Endothelial cell of umbilical vein (primary cell): ENCODE measurements around the gene EPC2.

Experiments used
- CTCF ChIP-seq, 2 donors: IDR thresholded peaks; 1 replicate in 1 of 2; 2 replicates in 1 of 2; pipeline ENCODE4 v1.5.1; 2011; ENCODE audit warnings: low read length in 2 of 2, mild to moderate bottlenecking in 2 of 2, moderate library complexity in 2 of 2, control low read depth in 1 of 2, inconsistent platforms in 1 of 2, low read depth in 1 of 2; ENCODE audit not compliant: insufficient read depth in 1 of 2; ENCODE audit errors: extremely low read depth in 1 of 2
- GATA2 ChIP-seq: IDR thresholded peaks from 2 replicates; pipeline ENCODE4 v1.7.0; 2011; ENCODE audit warnings: low read depth, mild to moderate bottlenecking, moderate library complexity, mixed read lengths, low read length; ENCODE audit not compliant: insufficient read length, insufficient read depth
- MYC ChIP-seq: IDR thresholded peaks from one replicate; pipeline ENCODE4 v1.6.1; 2011; ENCODE audit warnings: mild to moderate bottlenecking, low read depth, low read length
- POLR2A ChIP-seq: IDR thresholded peaks from 2 replicates; pipeline ENCODE4 v1.6.1; 2012; ENCODE audit warnings: low read depth, mild to moderate bottlenecking, control low read depth, low read length
- POLR2AphosphoS5 ChIP-seq: IDR thresholded peaks from 2 replicates; pipeline ENCODE4 v1.6.1; 2012; ENCODE audit warnings: low read depth, mild to moderate bottlenecking, control low read depth, low read length, moderate library complexity; ENCODE audit not compliant: insufficient read depth
- TF ChIP-seq, protein P1 (sequence below): IDR thresholded peaks from 2 replicates; pipeline ENCODE4 v1.6.1; 2011; ENCODE audit not compliant: insufficient read depth, insufficient read length

DNA sequence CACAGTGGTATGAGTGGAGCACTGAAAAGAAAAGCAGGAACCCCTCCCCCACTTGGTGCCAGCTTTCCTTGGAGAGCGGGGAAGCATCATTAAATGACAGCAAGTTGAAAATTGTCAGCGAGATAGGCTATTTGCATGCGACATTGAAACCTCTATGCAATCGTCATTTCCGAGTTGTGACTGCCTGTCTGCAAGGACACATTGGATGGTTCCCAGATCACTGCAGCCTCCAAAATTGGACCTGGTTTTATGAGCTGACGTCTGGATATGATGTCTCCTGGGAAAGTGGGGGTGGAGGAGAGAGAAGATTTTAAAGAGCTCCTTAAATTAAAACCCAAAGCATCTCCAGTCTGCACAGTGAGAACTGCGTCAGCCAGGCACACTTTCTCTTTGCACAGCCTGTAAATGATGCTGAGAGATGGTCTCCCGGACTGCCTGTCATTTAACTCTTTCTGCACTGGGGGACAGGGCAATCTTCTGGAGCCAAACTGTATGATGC is 172.7 kb downstream of the EPC2 start:
- TF ChIP-seq CTCF (IDR thresholded peaks at IDR 0.05; ENCODE audit: extremely low read depth in 1 of 2, insufficient read depth in 1 of 2, low read depth in 1 of 2, low read length in 2 of 2) (no peak), POLR2A (no peak), MYC (no peak), POLR2AphosphoS5 (no peak), GATA2 (no peak)
- TF ChIP-seq, protein P1, sequence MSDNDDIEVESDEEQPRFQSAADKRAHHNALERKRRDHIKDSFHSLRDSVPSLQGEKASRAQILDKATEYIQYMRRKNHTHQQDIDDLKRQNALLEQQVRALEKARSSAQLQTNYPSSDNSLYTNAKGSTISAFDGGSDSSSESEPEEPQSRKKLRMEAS, result no peak
